CD1c-positive myeloid dendritic cell (primary cell): ENCODE measurements around the gene ITGA1.
"Not testable (repeated sequence)": the region's sequence is repeated elsewhere in the genome, so short reads cannot be mapped to it uniquely, and the experiment has no call there.

Experiments
- DNase-seq: peaks from one replicate; pipeline ENCODE4 v3.0.0-alpha.2; 2016; ENCODE audit errors: extremely low spot score

ITGA1 gene

GRCh38 chr5:52952483-52952882 lies 164.8 kb downstream of the ITGA1 start:
- no peak for DNase-seq

GRCh38 chr5:52956014-52956413 lies 168.3 kb downstream of the ITGA1 start:
- DNase-seq, result no peak

- DNase-seq, result no peak
These were observed 169.4 kb downstream of the ITGA1 start for GRCh38 chr5:52956915-52957747.

DNA sequence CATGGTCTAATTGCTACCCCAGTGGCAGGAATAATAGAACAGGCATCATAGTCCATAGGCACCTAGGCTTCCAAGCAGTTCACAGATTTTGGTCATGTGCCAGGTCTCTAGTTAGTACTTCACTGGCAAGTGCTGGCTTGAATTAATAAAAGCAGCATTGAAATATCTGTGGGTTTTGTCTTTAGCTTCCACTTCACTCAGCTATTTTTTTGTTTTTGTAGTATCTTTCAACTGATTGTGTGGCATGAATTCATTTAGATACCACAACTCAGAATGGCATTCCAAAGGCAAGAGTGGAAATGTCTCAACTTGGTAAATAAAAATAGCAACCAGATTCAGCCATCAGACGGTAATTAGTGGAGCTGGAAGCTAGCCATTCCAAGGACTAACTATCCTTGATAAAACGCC lies 173.6 kb downstream of the ITGA1 start:
- DNase-seq, result no peak

- DNase-seq, result no peak
These were observed 175.9 kb downstream of the ITGA1 start for GRCh38 chr5:52963636-52964035.

DNA sequence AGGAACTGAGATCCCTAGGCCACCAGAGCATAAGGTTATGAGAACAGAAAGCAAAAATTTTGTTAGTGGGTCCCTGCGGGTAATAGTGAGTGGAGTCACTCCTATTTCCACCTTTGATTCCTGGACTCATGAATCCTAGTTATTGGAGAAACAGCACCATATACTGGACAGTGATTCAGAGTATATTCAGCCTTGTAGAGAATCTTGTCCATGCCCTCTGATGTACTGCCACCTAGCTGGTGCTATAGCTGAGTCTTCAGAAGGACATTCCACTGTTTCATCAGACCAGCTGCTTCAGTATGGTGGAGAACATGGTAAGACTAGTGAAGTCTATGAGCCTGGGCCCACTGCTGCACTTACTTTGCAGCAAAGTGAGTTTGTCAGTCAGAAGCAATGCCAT lies 176.4 kb downstream of the ITGA1 start:
- DNase-seq, result no peak

DNA sequence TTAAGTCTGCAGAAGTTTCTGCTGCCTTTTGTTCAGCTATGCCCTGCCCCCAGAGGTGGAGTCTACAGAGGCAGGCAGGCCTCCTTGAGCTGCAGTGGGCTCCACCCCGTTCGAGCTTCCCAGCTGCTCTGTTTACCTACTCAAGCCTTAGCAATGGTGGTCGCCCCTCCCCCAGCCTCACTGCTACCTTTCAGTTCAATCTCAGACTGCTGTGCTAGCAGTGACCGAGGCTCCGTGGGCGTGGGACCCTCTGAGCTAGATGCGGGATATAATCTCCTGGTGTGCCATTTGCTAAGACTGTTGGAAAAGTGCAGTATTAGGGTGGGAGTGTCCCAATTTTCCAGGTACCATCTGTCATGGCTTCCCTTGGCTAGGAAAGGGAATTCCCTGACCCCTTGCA lies 188.4 kb downstream of the ITGA1 start:
- DNase-seq, result not testable (repeated sequence)

GRCh38 chr5:52977264-52977897 lies 189.7 kb downstream of the ITGA1 start:
- no peak for DNase-seq

DNA sequence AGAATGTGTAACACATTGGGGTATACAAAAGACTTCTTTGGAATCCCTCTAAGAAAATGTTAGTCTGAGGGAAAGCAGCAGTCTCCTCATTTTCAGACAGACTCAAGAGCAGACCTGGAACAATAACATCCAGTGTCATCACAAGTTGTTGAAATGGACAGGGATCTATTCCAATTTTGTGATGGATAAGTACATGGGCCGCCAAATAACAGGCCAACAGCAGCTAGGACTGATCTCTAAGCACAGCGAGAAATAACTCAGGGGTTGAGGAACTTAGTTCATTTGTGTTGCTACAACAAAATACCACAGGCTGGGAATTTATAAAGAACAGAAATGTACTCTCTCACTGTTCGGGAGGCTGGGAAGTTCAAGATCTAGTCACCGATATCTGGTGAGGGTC lies 193.8 kb downstream of the ITGA1 start:
- no peak for DNase-seq

- DNase-seq, result no peak
These were observed 196.3 kb downstream of the ITGA1 start for GRCh38 chr5:52983731-52984636.

GRCh38 chr5:52985306-52985705 lies 197.6 kb downstream of the ITGA1 start:
- DNase-seq, result no peak

DNA sequence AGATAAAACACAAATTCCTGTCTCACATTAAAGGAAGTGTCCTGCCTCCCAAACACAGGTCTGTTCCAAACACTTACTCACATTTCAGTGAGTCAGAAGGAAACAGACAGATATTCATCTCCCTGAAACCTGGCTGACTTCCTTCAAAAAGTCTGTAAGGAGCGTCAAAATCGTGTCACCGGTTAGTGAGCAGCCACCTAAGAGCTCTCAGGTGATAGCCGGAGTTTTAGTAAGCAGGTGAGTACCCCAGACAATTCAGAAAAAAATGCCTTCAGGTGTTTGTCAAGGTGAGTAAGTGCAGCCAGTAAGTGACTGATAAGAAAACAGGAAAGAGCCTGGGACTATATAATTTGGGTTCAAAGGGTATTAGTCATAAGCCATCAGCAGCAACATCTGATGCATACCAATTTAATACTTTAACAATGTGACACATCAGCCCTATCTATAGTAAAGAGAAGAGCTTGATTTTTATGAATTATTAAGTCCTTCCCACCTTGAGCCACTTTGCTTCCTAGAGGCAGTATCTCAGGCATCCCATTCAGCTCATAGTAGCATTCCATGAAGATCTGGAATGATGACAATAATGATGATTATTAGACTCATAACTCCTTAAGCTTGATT lies 200.1 kb downstream of the ITGA1 start:
- DNase-seq, result no peak

DNA sequence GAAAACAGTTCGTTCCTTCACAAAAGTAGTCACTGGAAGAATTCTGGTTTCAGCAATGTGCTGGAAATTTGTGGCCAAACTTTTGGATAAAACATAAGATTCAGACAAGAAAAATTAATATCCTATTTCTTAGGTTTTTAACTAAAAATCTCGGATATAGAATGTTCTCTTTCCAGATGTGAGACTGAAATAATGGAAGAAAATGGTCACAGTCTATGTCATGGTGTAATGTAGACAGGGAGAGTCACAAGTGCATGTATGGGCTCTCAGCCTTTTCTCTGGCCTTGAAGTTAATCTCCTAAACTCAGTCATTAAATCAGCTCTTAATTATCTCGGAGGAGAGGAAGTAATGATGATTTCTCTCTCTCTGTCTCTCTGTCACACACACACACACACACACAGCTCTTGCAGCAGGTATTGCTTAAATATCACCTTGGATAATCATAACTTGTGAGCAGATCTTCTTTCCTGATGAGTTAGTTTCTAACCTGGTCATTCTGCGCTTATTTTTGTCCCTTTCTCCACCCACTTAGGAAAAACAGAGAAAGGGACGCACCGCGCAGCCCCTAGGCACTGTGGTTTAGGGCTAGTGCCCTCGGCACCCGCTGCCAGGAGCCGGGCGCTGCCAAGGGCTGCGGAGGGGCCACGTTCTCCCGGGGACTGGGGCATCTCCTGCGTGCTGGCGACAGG lies 200.8 kb downstream of the ITGA1 start:
- no peak for DNase-seq

- DNase-seq, result peak; percentile 25
These were observed 201.5 kb downstream of the ITGA1 start, which contains the start of gene ITGA2 for GRCh38 chr5:52989025-52989780. ITGA2 (plus strand) TSS chr5:52989352; CDS start chr5:52989469, 117 bp downstream.

DNA sequence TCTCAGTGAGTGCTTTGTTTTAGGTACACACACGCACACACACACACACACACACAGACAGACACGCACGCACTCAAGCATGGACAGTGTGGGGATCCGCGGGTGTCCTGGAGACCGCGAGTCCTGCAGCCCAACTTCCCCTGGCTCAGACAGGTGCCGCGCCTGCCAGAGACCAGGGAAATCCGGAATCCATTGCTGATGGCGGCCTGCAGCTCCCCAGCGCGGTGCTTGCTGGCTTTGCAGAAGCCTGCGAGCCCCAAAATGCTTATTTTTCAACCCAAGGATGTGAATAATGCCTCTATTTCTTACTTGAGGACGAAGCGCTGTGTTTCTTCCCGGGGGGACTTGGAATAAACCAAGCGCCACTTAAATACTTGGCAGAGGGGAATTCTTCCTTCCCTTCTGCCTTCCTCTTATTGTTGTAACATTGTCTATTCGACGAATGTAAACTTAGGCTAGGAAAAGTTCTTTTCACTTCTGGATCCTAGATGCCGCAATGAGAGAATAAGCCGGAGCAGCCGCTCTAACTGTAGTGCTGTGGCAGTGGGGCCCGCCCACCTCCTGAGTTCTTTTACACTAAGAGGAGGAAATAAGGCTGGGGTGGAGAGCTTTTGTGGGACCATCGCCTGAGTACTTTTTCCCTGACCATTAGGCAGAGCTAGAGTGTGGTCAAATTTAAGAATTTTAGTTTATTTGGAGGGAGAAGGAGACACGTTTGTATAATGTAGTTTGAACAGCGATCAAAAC lies 202.2 kb downstream of the ITGA1 start:
- peak; percentile 23 for DNase-seq

DNA sequence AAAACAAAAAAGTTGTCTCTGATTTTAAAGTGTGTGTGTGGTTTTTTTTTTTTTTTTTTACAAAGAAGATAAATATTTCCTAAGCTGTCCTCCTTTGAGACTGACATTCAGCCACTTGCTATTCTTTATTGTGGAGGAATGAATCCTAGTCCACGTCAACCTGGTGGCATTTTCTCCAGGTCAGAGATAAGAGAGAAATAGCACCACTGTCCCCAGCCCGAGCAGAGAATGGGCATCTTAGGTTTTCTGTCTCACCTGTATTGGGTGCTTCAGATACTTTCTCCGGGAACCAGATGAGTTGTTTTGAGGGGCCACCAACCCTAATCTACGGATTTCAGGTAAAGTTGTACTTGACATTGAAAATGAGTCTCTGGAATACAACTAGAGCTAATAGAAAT lies 202.8 kb downstream of the ITGA1 start:
- DNase-seq, result no peak

DNA sequence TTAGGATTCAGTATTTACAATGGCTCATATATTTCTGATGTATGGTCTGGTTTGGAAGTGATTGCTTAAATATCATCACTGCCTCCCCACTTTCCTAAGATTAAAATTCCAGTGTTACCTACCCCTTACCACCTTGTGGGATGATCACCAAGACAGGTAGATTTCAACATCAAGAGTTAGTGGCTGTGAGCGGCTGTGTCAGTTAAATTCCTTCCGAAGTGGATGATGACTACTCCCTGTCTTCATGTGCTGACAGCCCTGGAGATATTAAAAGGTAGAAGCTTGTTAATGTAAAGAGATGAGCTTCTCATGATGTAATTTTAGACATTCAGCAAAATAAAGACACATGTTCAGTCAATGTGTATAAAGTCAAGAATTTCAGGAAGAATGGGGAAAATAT lies 205.7 kb downstream of the ITGA1 start:
- no peak for DNase-seq

- DNase-seq, result no peak
These were observed 206.6 kb downstream of the ITGA1 start for GRCh38 chr5:52994266-52994665.

- no peak for DNase-seq
These were observed 207.4 kb downstream of the ITGA1 start for GRCh38 chr5:52995095-52995494.

DNA sequence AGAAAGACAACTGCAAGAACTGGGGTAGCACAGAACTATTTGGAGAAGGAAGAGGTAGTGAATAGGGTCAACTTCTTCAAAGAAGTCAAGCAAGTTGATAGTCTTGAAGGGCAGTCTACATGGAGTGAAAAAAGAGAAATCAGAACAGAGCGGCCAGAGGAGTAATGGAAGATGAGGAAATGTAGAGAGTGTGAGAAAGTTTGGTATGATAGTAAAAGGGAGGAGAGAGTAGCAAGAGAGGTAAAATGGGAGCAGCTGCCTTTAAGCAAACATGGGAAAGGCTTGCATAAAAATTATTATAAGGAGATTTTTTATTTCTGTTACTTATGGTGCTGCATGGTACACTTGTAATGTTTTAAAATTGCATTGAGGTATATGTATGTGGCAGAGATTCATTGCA lies 208.2 kb downstream of the ITGA1 start:
- DNase-seq, result no peak
